ENCODE measurements around the gene BCR. TPM values are rescaled to one million over a fixed set of nuclear protein-coding genes. Genes with fewer than 3 reads are reported as not detected.

The BCR gene
- total and polyA plus RNA-seq, 12 donors: 18.7 to 64.3 (median 42.4) TPM

GRCh38 chr22:23177197-23177596, 3.1 kb upstream of the BCR start:
- Histone ChIP-seq H3K36me3 (replicated peaks in 1 of 2) (no peaks in the 10 kb centered on the region), H3K27me3 (no peaks in the 10 kb centered on the region), H3K4me3 (no peak overlapping the region), H3K27ac (no peak overlapping the region), H3K4me1 (replicated peaks in 1 of 2) (peaks cover 16 to 28% of the 10 kb centered on the region in 2 donors), H3K9me3 (replicated peaks in 1 of 3) (no peaks in the 10 kb centered on the region)
- TF ChIP-seq POLR2A (IDR thresholded peaks at IDR 0.05) (no peak), CTCF (IDR thresholded peaks at IDR 0.05) (no peak)
- intact Hi-C loops (cut with DNase I): loop anchor here (2.0 to 5.0 kb wide), 3 partner anchors 105 to 210 kb away; no protein-coding TSS in a partner anchor
- no peak for DNase-seq
- 81 to 95% (median 87%) methylated on average over 4 of the region's 4 CpGs for WGBS, 4 donors

DNA sequence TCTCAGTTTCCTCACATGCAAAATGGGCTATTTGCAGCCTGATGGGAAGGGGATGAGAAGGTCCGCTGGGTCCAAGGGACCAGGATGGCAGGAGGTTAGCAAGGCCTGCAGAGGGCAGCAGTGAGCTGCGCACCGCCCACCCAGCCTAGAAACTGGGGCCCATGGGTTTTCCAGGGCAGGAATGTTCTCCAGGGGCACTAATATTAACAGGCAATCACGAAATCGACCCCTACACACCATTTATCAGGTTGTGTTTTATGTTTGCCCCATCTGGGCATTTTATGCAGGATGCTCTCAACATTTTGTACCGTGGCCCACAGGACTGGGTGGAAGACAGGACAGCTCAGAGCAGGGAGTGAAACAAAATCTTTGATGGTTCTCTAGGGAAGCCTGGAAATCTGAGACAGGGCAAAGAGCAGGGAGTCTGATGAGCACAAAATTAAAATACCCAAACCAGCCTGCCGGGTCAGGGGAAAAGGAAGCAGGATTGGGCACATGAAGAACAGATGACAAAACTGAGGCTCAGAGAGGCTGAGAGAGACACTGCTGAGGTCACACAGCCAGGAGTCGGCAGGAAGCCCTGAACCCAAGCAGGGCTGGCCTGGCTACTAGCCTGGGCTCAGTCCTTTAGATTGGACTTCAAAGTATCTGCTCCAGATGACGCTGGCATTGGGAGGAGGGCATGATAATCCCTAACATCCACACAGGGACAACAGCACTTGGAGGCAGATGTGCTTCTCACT, 1.6 kb upstream of the BCR start:
- WGBS, 4 donors: 29 to 58% (median 32%) methylated on average over 5 to 9 of the region's 9 CpGs
- TF ChIP-seq POLR2A (IDR thresholded peaks at IDR 0.05) (no peak), CTCF (IDR thresholded peaks at IDR 0.05) (peak; percentile 92 to 98 (median 97))
- DNase-seq: peak; percentile 47 to 81 (median 71)
- peak overlapping the region in 2 of 5 donors; percentile 69 to 92 for H3K27ac ChIP-seq
- H3K4me1 ChIP-seq (replicated peaks in 1 of 2): peaks cover 27 to 42% of the 10 kb centered on the region in 2 donors
- intact Hi-C loops (cut with DNase I): loop anchor here (5.0 kb wide), 2 partner anchors 104 to 209 kb away; no protein-coding TSS in a partner anchor
- no peak overlapping the region for H3K4me3 ChIP-seq
- no peaks in the 10 kb centered on the region for H3K36me3 ChIP-seq (replicated peaks in 1 of 2)
- no peaks in the 10 kb centered on the region for H3K27me3 ChIP-seq
- H3K9me3 ChIP-seq (replicated peaks in 1 of 3): no peaks in the 10 kb centered on the region

- WGBS, 4 donors: 37 to 40% (median 39%) methylated on average over 13 to 25 of the region's 25 CpGs
- Histone ChIP-seq H3K27me3 (no peaks in the 10 kb centered on the region), H3K4me3 (peak overlapping the region in 2 of 4 donors; percentile 37 to 82), H3K27ac (peak overlapping the region in 3 of 5 donors; percentile 60 to 92 (median 69)), H3K4me1 (replicated peaks in 1 of 2) (peaks cover 27 to 51% of the 10 kb centered on the region in 2 donors), H3K9me3 (replicated peaks in 1 of 3) (no peaks in the 10 kb centered on the region), H3K36me3 (replicated peaks in 1 of 2) (no peaks in the 10 kb centered on the region)
- DNase-seq: peak; percentile 42 to 73 (median 50)
- intact Hi-C loops (cut with DNase I): loop anchor here (5.0 kb wide), 2 partner anchors 103 to 208 kb away; no protein-coding TSS in a partner anchor
- TF ChIP-seq CTCF (IDR thresholded peaks at IDR 0.05): no peak
- no peak for TF ChIP-seq POLR2A (IDR thresholded peaks at IDR 0.05)
These were observed 669 bp upstream of the BCR start for GRCh38 chr22:23179381-23180299.
